ENCODE data around the gene RNASE12. TPM values are rescaled to one million over a fixed set of nuclear protein-coding genes. Genes with fewer than 3 reads are reported as not detected.

Gene RNASE12
- total and polyA plus RNA-seq, 9 of the 15 experiments (the other 6 are each of a cell fraction or from before 2014, with no cell fraction given): 0.24 TPM; not detected in 8

DNA sequence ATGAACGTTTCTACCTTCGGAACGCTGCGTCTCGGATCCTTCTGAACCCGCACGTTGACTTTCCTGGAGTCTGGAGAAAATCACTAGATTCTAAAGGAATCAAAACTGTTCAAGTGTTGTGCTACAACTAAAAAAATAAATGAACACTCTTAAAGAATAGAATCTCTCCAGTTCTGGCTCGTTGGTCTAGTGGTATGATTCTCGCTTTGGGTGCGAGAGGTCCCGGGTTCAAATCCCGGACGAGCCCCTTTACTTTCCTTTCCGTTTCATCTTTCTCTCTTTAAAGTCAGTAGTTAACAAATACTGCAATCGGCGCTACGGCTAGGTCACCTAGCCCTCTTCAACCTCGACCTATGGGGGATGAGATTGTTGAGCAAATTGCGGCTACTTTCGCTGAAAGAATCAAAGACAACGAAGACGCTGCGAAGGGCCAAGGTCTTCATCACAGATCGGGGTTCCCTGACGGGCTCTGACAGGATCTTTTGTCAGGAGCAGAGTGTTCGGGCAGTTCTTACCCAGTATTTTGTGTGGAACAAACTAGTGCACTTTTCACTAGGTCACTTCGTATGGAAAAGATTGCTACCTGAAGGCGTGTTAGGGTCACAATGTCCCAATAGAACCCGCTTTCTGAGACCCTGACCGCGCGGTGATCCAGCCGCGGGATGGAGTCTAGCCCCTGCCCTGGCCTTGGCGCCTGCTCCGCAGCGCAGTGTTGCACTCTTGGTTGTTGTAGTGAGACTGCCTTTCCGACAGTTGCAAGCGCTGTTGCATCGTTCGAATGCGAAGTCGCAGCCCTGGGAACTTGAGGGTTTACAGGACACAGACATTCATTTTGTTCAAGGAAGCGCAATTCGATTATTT is 41.9 kb upstream of the RNASE12 start (continued):
- TF ChIP-seq ZNF133 (CRISPR knock-in tag; IDR thresholded peaks at IDR 0.05) (no peak), NFXL1 (CRISPR knock-in tag; IDR thresholded peaks at IDR 0.05) (no peak), ZFP91 (CRISPR knock-in tag; IDR thresholded peaks at IDR 0.05) (no peak), ZNF395 (CRISPR knock-in tag; IDR thresholded peaks at IDR 0.05) (no peak), ZNF695 (CRISPR knock-in tag; IDR thresholded peaks at IDR 0.05) (no peak), HSF4 (CRISPR knock-in tag; IDR thresholded peaks at IDR 0.05; ENCODE audit: borderline replicate concordance) (no peak), HMG20B (CRISPR knock-in tag; IDR thresholded peaks at IDR 0.05) (no peak), BCL6 (CRISPR knock-in tag; IDR thresholded peaks at IDR 0.05) (no peak), TCF7 (IDR thresholded peaks at IDR 0.05; ENCODE audit: borderline replicate concordance) (no peak), ZKSCAN8 (CRISPR knock-in tag; IDR thresholded peaks at IDR 0.05) (no peak), ZNF778 (CRISPR knock-in tag; IDR thresholded peaks at IDR 0.05) (no peak), BRF1 (IDR thresholded peaks at IDR 0.05; ENCODE audit: borderline replicate concordance, extremely low read depth, insufficient read length) (no peak), ZNF584 (CRISPR knock-in tag; IDR thresholded peaks at IDR 0.05; ENCODE audit: low read depth) (no peak), ZNF143 (CRISPR knock-in tag; IDR thresholded peaks at IDR 0.05) (no peak), ZNF449 (CRISPR knock-in tag; IDR thresholded peaks at IDR 0.05) (no peak), RUNX1 (IDR thresholded peaks at IDR 0.05; ENCODE audit: low read depth) (no peak), MCM3 (IDR thresholded peaks at IDR 0.05) (no peak), NRF1 (conservative IDR thresholded peaks at IDR 0.05 in 1 of 2, IDR thresholded peaks at IDR 0.05 in 1 of 2) (no peak), SNIP1 (IDR thresholded peaks at IDR 0.05; ENCODE audit: low read depth) (no peak), ZBTB1 (CRISPR knock-in tag; IDR thresholded peaks at IDR 0.05; ENCODE audit: borderline replicate concordance, low read depth) (no peak)
- TF ChIP-seq, protein P1, sequence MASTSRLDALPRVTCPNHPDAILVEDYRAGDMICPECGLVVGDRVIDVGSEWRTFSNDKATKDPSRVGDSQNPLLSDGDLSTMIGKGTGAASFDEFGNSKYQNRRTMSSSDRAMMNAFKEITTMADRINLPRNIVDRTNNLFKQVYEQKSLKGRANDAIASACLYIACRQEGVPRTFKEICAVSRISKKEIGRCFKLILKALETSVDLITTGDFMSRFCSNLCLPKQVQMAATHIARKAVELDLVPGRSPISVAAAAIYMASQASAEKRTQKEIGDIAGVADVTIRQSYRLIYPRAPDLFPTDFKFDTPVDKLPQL (IDR thresholded peaks at IDR 0.05; ENCODE audit: extremely low read depth, insufficient read length): no peak
- TF ChIP-seq, protein P2, sequence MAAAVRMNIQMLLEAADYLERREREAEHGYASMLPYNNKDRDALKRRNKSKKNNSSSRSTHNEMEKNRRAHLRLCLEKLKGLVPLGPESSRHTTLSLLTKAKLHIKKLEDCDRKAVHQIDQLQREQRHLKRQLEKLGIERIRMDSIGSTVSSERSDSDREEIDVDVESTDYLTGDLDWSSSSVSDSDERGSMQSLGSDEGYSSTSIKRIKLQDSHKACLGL (CRISPR knock-in tag; IDR thresholded peaks at IDR 0.05; ENCODE audit: borderline replicate concordance, poor library complexity, severe bottlenecking): no peak
- TF ChIP-seq, protein P3, sequence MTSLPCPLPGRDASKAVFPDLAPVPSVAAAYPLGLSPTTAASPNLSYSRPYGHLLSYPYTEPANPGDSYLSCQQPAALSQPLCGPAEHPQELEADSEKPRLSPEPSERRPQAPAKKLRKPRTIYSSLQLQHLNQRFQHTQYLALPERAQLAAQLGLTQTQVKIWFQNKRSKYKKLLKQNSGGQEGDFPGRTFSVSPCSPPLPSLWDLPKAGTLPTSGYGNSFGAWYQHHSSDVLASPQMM (CRISPR knock-in tag; IDR thresholded peaks at IDR 0.05): no peak

All from K562 (cell line).